Naive thymus-derived CD4-positive, alpha-beta T cell (primary cell): ENCODE results near the gene CAMK2D. TPM values are rescaled to one million over a fixed set of nuclear protein-coding genes. Genes with fewer than 3 reads are reported as not detected.

Experiments used
- ATAC-seq: fragments of 150-1000 bp; cut with Tn5 transposase; 2 replicates; pipeline ENCODE4 v1.10.0; 2021; ENCODE audit warnings: mild to moderate bottlenecking, moderate library complexity
- CTCF ChIA-PET: fragments of 350-600 bp; sonication (Branson Sonifier 250); formaldehyde crosslinking; loops from one replicate; lab custom pipeline; 2021; ENCODE audit warnings: antibody characterized with exemption; lab: Charles Lee
- POLR2A ChIA-PET: fragments of 350-600 bp; sonication (Branson Sonifier 250); formaldehyde crosslinking; loops from one replicate; lab custom pipeline; 2021; ENCODE audit warnings: antibody characterized with exemption, inconsistent platforms; lab: Charles Lee
- DNase-seq, 9 donors: peaks; one replicate each; pipeline versions ENCODE4 v3.0.0 to v3.0.0-alpha.2; 2020 to 2022; ENCODE audit warnings: mixed read lengths in 1 of 9
- H3K27ac ChIP-seq: one replicate; pipeline ENCODE4 v1.7.0; 2013; ENCODE audit warnings: mild to moderate bottlenecking, low read depth, low read length, moderate library complexity
- H3K27me3 ChIP-seq, 2 donors: one replicate each; pipeline ENCODE4 v1.7.0; 2013; ENCODE audit warnings: low read length in 2 of 2, mild to moderate bottlenecking in 2 of 2, moderate library complexity in 2 of 2; ENCODE audit not compliant: control insufficient read depth in 2 of 2, insufficient read depth in 2 of 2
- H3K36me3 ChIP-seq, 3 experiments: 1 replicate in 2 of 3; 2 replicates in 1 of 3; pipeline ENCODE4 v1.7.0; 2013; ENCODE audit warnings: low read length in 3 of 3, mild to moderate bottlenecking in 3 of 3, moderate library complexity in 1 of 3; ENCODE audit not compliant: insufficient read depth in 3 of 3, control insufficient read depth in 2 of 3
- H3K4me1 ChIP-seq, 2 donors: one replicate each; pipeline ENCODE4 v1.7.0; 2013; ENCODE audit warnings: low read length in 2 of 2, mild to moderate bottlenecking in 2 of 2, moderate library complexity in 1 of 2; ENCODE audit not compliant: control insufficient read depth in 2 of 2, insufficient read depth in 2 of 2
- H3K4me3 ChIP-seq: 2 replicates; pipeline ENCODE4 v1.7.0; 2013; ENCODE audit warnings: mild to moderate bottlenecking, low read length
- H3K9me3 ChIP-seq, 3 experiments: 1 replicate in 2 of 3; 2 replicates in 1 of 3; pipeline ENCODE4 v1.7.0; 2013; ENCODE audit warnings: low read length in 3 of 3; ENCODE audit not compliant: control insufficient read depth in 2 of 3
- H3K27ac Mint-ChIP-seq, 9 donors: one replicate each; pipeline ENCODE4 v1.8.0; 2020 to 2022; ENCODE audit warnings: mixed read lengths in 9 of 9, mild to moderate bottlenecking in 8 of 9, moderate library complexity in 5 of 9, inconsistent platforms in 2 of 9
- H3K27me3 Mint-ChIP-seq, 5 donors: one replicate each; pipeline ENCODE4 v1.8.0; 2021 to 2022; ENCODE audit warnings: mixed read lengths in 5 of 5, mild to moderate bottlenecking in 1 of 5
- H3K36me3 Mint-ChIP-seq, 5 donors: one replicate each; pipeline ENCODE4 v1.8.0; 2020 to 2022; ENCODE audit warnings: mixed read lengths in 5 of 5, mild to moderate bottlenecking in 3 of 5, inconsistent platforms in 1 of 5
- H3K4me1 Mint-ChIP-seq, 7 donors: one replicate each; pipeline ENCODE4 v1.8.0; 2020 to 2022; ENCODE audit warnings: mixed read lengths in 7 of 7, mild to moderate bottlenecking in 3 of 7, inconsistent platforms in 1 of 7
- H3K4me3 Mint-ChIP-seq, 10 donors: one replicate each; pipeline ENCODE4 v1.8.0; 2020 to 2022; ENCODE audit warnings: mild to moderate bottlenecking in 10 of 10, mixed read lengths in 10 of 10, moderate library complexity in 6 of 10, inconsistent platforms in 2 of 10
- H3K9me3 Mint-ChIP-seq, 11 donors: one replicate each; pipeline ENCODE4 v1.8.0; 2020 to 2022; ENCODE audit warnings: mixed read lengths in 11 of 11, mild to moderate bottlenecking in 4 of 11, inconsistent platforms in 1 of 11, moderate library complexity in 1 of 11
- intact Hi-C, 2 donors: fragments of 100-400 bp; cut with micrococcal nuclease; formaldehyde crosslinking; loops; one replicate each; pipeline ENCODE4 v1.15.1; 2023
- polyA plus RNA-seq, 2 donors: library from polyadenylated mRNA; unstranded; fragments of 300-500 nt; fragmentation: Illumina TruSeq; gene quantifications; one replicate each; pipeline ENCODE4 v1.2.3, GENCODE V29; 2021
- total RNA-seq, 6 experiments: library from RNA in 5 of 6; stranded (reverse) in 5 of 6; gene quantifications; 1 replicate in 5 of 6; 2 replicates in 1 of 6; pipeline ENCODE4 v1.2.3 and lab custom pipeline; 2021 to 2026

The CAMK2D gene
- total and polyA plus RNA-seq, 7 experiments from 2014 or later: 13.5 to 41.2 (median 36.1) TPM

DNA sequence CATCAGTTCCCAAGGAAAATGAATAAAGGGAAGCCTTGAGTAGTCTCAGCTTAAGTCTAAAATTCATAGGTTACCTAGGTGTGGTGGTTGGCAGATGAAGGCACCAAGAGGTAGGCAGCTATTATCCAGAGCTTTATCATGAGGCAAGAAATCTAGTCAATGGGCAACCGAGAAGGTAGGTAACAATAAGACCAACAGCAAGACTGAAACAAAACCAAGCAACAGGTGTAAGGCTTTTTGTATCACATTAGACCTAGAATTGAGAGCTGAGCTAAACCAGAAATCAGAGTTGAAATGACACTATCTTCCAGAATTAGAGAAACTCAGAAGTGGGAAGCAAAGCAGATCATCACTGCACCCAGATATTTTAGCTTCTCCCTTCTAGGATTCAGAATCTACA is 117.1 kb downstream of the CAMK2D start:
- peaks cover 0 to 13% of the 10 kb centered on the region in 2 donors for H3K4me1 ChIP-seq
- intact Hi-C loops: no loop called here
- H3K27ac Mint-ChIP-seq: peak overlapping the region in 5 of 9 donors; percentile 6 to 72 (median 44)
- ChIA-PET POLR2A (no interaction called here), CTCF (interaction anchor here (0.7 kb wide), 1 partner anchor 63 kb away, joined by 4 read pairs; no protein-coding TSS in a partner anchor)
- no peak overlapping the region for H3K27ac ChIP-seq
- ATAC-seq (no peak), DNase-seq (no peak)
- peaks cover 0 to 2% (median 0%) of the 10 kb centered on the region in 11 donors for H3K9me3 Mint-ChIP-seq
- H3K27me3 ChIP-seq: no peaks in the 10 kb centered on the region
- H3K4me3 Mint-ChIP-seq: no peak overlapping the region
- no peaks in the 10 kb centered on the region for H3K9me3 ChIP-seq
- no peaks in the 10 kb centered on the region for H3K27me3 Mint-ChIP-seq
- no peak overlapping the region for H3K4me3 ChIP-seq
- H3K4me1 Mint-ChIP-seq: peaks cover 24 to 70% (median 52%) of the 10 kb centered on the region in 7 donors
- no peaks in the 10 kb centered on the region for H3K36me3 ChIP-seq
- H3K36me3 Mint-ChIP-seq: peaks cover 0 to 29% (median 19%) of the 10 kb centered on the region in 5 donors

DNA sequence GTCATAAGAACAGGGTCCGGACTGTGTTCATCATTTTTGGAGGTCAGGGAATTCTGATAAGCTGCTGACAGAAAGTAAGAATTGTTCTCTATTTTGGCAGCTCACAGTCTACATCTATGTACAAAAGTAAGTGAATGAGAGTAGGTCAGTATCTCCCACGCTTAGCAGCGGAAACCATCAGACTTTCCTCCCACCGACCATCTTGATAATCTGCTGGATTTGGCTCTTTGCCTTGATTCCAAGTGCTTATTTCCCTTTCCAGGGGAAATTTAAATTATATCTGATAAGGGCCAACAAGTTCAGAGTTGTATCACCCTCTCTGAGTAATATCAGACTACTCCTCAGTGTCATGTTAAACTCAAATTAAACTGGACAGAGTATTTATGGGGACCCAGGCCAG is 118.0 kb downstream of the CAMK2D start:
- intact Hi-C loops: no loop called here
- no peak for ATAC-seq
- Mint-ChIP-seq H3K27ac (peak overlapping the region in 5 of 9 donors; percentile 44 to 72 (median 48)), H3K4me3 (no peak overlapping the region), H3K27me3 (no peaks in the 10 kb centered on the region), H3K36me3 (peaks cover 0 to 20% (median 12%) of the 10 kb centered on the region in 5 donors), H3K9me3 (no peaks in the 10 kb centered on the region), H3K4me1 (peaks cover 26 to 76% (median 56%) of the 10 kb centered on the region in 7 donors)
- ChIA-PET POLR2A (no interaction called here), CTCF (no interaction called here)
- Histone ChIP-seq H3K4me1 (peaks cover 0 to 13% of the 10 kb centered on the region in 2 donors), H3K27ac (no peak overlapping the region), H3K4me3 (no peak overlapping the region), H3K9me3 (no peaks in the 10 kb centered on the region), H3K36me3 (no peaks in the 10 kb centered on the region), H3K27me3 (no peaks in the 10 kb centered on the region)
- DNase-seq: no peak

DNA sequence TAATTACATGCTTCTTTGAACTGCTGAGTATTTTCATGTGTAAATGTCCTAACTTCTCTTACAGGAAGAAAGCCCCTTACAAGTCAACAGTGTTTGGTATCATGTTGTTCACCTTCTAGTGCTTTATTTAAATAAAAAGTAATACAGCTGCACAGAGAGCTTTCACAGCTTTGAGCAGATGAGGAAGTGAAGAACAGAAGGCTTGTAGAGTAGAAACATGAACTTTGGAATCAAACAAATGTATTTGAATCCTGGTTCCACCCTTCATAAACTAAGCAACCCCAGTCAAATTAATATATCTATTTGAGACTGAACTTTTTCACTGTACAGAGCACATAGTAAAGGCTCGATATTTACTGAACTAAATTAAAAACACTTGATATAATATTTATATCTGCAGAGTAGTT is 120.5 kb downstream of the CAMK2D start:
- intact Hi-C loops: loop anchor here in 1 of 2 donors (2.0 kb wide), 1 partner anchor 14 kb away; no protein-coding TSS in a partner anchor

DNA sequence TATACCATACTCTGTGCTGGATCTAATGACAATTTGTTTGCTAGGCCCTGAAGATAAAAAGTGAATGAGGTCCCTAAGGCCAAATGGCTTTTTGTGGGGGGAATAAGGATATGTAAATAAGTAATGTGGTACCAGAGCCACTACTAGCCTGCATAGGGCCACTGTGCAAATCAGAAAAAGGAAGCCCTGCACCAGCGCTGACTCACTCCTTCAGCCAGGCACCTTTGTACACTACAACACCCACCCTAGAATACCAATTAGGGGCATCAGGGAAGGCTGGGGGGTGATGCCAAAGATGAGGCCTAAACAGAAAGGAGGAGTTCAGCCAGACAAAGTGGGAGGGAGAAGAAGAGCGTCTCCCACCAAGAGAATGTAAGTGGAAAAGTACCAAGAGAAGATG is 122.2 kb downstream of the CAMK2D start:
- Mint-ChIP-seq H3K9me3 (peaks cover 0 to 5% (median 0%) of the 10 kb centered on the region in 11 donors), H3K4me3 (peak overlapping the region in 1 of 10 donors; percentile 26), H3K27me3 (no peaks in the 10 kb centered on the region), H3K36me3 (peaks cover 0 to 12% (median 4%) of the 10 kb centered on the region in 5 donors), H3K4me1 (peaks cover 32 to 76% (median 60%) of the 10 kb centered on the region in 7 donors), H3K27ac (peak overlapping the region in 8 of 9 donors; percentile 8 to 71 (median 26))
- no peak for ATAC-seq
- ChIA-PET POLR2A (no interaction called here), CTCF (no interaction called here)
- peaks cover 15 to 23% of the 10 kb centered on the region in 2 donors for H3K4me1 ChIP-seq
- H3K27ac ChIP-seq: no peak overlapping the region
- H3K9me3 ChIP-seq: no peaks in the 10 kb centered on the region
- intact Hi-C loops: loop anchor here (5.0 to 10.0 kb wide), 5 partner anchors 72 to 743 kb away; no protein-coding TSS in a partner anchor
- no peaks in the 10 kb centered on the region for H3K27me3 ChIP-seq
- H3K4me3 ChIP-seq: no peak overlapping the region
- H3K36me3 ChIP-seq: no peaks in the 10 kb centered on the region
- no peak for DNase-seq

More for the DNA sequence above, 120.5 kb downstream of the CAMK2D start:
- Mint-ChIP-seq H3K27ac (peak overlapping the region in 5 of 9 donors; percentile 3 to 66 (median 22)), H3K4me3 (no peak overlapping the region), H3K27me3 (no peaks in the 10 kb centered on the region), H3K36me3 (peaks cover 0 to 18% (median 8%) of the 10 kb centered on the region in 5 donors), H3K4me1 (peaks cover 38 to 85% (median 69%) of the 10 kb centered on the region in 7 donors), H3K9me3 (peaks cover 0 to 5% (median 0%) of the 10 kb centered on the region in 11 donors)
- peaks cover 13 to 23% of the 10 kb centered on the region in 2 donors for H3K4me1 ChIP-seq
- H3K27me3 ChIP-seq: no peaks in the 10 kb centered on the region
- DNase-seq: no peak
- no peak for ATAC-seq
- H3K27ac ChIP-seq: no peak overlapping the region
- POLR2A ChIA-PET: interaction anchor here (1.8 kb wide), 1 partner anchor 258 kb away, joined by 4 read pairs; no protein-coding TSS in a partner anchor
- CTCF ChIA-PET: no interaction called here
- H3K4me3 ChIP-seq: no peak overlapping the region
- H3K9me3 ChIP-seq: no peaks in the 10 kb centered on the region
- H3K36me3 ChIP-seq: no peaks in the 10 kb centered on the region

DNA sequence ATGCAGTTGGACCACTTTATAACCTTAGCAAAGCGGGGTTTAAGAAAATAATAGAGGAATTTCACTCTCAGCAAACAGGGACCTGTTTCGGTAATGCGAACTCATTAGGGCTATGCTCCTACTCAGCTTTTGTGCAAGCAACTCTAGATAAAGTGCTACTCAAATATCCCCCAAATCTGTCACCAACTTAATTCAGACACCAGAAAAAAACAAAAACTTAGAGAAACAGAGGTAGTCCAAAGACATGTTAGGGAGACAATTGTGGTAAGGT is 123.0 kb downstream of the CAMK2D start:
- Mint-ChIP-seq H3K9me3 (peaks cover 0 to 5% (median 0%) of the 10 kb centered on the region in 11 donors), H3K4me3 (peak overlapping the region in 3 of 10 donors; percentile 2 to 48 (median 15)), H3K4me1 (peaks cover 32 to 71% (median 58%) of the 10 kb centered on the region in 7 donors), H3K36me3 (peaks cover 0 to 8% (median 4%) of the 10 kb centered on the region in 5 donors), H3K27me3 (no peaks in the 10 kb centered on the region), H3K27ac (peak overlapping the region in 5 of 9 donors; percentile 33 to 82 (median 62))
- Histone ChIP-seq H3K9me3 (no peaks in the 10 kb centered on the region), H3K36me3 (no peaks in the 10 kb centered on the region), H3K27ac (no peak overlapping the region), H3K27me3 (no peaks in the 10 kb centered on the region), H3K4me1 (peaks cover 15 to 23% of the 10 kb centered on the region in 2 donors), H3K4me3 (no peak overlapping the region)
- ChIA-PET CTCF (interaction anchor here (0.7 kb wide), 1 partner anchor 747 kb away, joined by 6 read pairs; no protein-coding TSS in a partner anchor), POLR2A (no interaction called here)
- intact Hi-C loops: loop anchor here (5.0 to 10.0 kb wide), 5 partner anchors 71 to 744 kb away; no protein-coding TSS in a partner anchor
- DNase-seq (no peak), ATAC-seq (no peak)

DNA sequence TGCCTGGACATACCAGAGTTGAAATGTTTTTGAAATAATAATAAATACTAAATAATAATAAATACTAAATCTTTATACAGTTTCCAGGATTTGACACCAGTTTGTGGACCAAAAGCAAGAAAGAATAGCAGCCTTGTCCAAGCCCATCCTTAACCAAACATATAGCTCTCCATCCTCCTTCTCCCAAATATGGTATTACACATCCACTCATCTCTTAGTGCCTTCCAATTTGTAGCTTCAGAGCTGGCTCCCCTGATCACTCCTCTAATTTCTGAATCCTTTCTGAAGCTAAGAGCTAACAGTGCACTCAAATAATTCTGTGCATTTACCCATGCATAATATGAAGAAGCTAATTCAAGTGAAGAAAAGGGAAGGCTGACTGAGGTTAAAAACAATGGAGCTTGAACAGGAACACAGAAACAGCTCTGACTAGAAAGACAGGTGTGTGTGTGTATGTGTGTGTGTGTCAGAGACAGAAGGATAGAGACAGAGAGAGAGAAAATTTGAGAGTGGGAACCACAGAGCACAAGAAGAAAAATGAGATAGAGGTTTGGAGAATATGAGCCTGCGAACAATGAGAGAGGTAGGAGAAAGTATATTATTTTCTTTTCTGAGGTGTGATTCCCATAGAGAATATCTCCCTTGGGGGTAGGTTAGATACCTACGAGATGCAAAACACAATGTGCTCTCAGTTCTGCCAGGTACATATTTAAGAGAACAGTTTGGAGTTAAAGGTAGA is 123.5 kb downstream of the CAMK2D start:
- H3K36me3 ChIP-seq: no peaks in the 10 kb centered on the region
- no peak overlapping the region for H3K4me3 ChIP-seq
- Mint-ChIP-seq H3K27me3 (no peaks in the 10 kb centered on the region), H3K27ac (peak overlapping the region; percentile 6 to 82 (median 56)), H3K4me3 (peak overlapping the region in 6 of 10 donors; percentile 4 to 58 (median 37)), H3K4me1 (peaks cover 29 to 66% (median 57%) of the 10 kb centered on the region in 7 donors), H3K9me3 (peaks cover 0 to 5% (median 0%) of the 10 kb centered on the region in 11 donors), H3K36me3 (peaks cover 0 to 7% (median 4%) of the 10 kb centered on the region in 5 donors)
- ChIA-PET CTCF (interaction anchor here (0.7 kb wide), 1 partner anchor 747 kb away, joined by 6 read pairs; no protein-coding TSS in a partner anchor), POLR2A (interaction anchor here (0.7 to 1.0 kb wide), 3 partner anchors 13 to 46 kb away, joined by 3 read pairs; no protein-coding TSS in a partner anchor)
- intact Hi-C loops: loop anchor here (2.0 to 10.0 kb wide), 7 partner anchors 45 to 744 kb away; no protein-coding TSS in a partner anchor
- H3K27me3 ChIP-seq: no peaks in the 10 kb centered on the region
- ATAC-seq (no peak), DNase-seq (no peak)
- no peak overlapping the region for H3K27ac ChIP-seq
- H3K4me1 ChIP-seq: peaks cover 15 to 23% of the 10 kb centered on the region in 2 donors
- no peaks in the 10 kb centered on the region for H3K9me3 ChIP-seq
